Astrocyte of the spinal cord (primary cell): ENCODE data around the gene PPARD.

Experiments used
- DNase-seq: peaks from one replicate; pipeline ENCODE4 v3.0.0; 2011; ENCODE audit warnings: low read depth, low spot score
- H3K4me3 ChIP-seq: 2 replicates; pipeline ENCODE4 v1.5.1; 2011; ENCODE audit warnings: low read depth, mild to moderate bottlenecking, low read length, moderate library complexity
- CTCF ChIP-seq: IDR thresholded peaks from 2 replicates; pipeline ENCODE4 v1.5.1; 2012; ENCODE audit warnings: low read depth, mild to moderate bottlenecking, low read length, inconsistent platforms
- in situ Hi-C: cut with HindIII; loops from 2 replicates; pipeline ENCODE4 v1.10.0; 2017; ENCODE audit warnings: low sequenced_read_pairs

The PPARD gene

DNA sequence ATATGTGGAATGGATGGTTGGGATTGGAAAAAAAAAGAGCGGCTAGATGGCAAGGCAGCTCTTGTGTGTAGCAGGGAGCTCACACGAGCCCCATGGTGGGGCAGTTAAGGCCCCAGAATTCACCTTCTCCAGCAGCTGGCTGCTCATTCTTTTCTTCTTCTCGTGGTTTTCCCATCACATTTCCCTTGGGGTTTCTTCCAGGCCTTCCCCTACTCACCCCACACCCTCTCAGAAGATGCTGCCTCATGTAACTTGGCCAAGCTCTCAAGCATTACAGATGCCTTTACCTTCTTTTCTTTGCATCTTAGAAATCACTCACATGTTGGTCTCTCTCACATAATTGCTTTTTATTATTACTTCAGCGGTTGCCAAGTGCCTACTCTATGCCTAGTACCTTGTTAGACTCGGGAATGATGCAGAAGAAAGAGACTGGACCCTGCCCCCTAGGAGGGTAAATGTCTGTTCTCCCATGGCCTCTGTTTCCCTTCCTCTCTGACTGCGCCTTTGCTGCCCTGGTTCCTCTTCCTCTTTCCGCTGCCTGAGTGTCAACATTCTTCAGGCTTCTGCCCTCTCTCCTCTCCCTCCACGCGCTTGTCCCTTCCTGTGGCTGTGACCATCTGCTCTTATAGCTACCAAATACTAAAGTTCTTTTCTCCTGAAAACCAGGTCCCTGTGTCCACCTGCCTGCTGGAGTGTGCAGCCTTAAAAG is 28.6 kb downstream of the PPARD start:
- no peak overlapping the region for H3K4me3 ChIP-seq
- DNase-seq = no peak
- no peak for TF ChIP-seq CTCF
- in situ Hi-C loops = no loop called here

GRCh38 chr6:35371494-35372262 is 29.3 kb downstream of the PPARD start:
- H3K4me3 ChIP-seq = no peak overlapping the region
- no peak for TF ChIP-seq CTCF
- DNase-seq = no peak
- in situ Hi-C loops = no loop called here

- no peak for TF ChIP-seq CTCF
- no peak for DNase-seq
- in situ Hi-C loops = no loop called here
- H3K4me3 ChIP-seq = no peak overlapping the region
These were observed 30.3 kb downstream of the PPARD start for GRCh38 chr6:35372633-35373032.

GRCh38 chr6:35376281-35376680 is 33.9 kb downstream of the PPARD start:
- in situ Hi-C loops = no loop called here
- no peak for TF ChIP-seq CTCF
- DNase-seq = no peak
- H3K4me3 ChIP-seq = no peak overlapping the region

GRCh38 chr6:35377002-35377401 is 34.6 kb downstream of the PPARD start:
- in situ Hi-C loops = no loop called here
- no peak for TF ChIP-seq CTCF
- no peak overlapping the region for H3K4me3 ChIP-seq
- no peak for DNase-seq

GRCh38 chr6:35378261-35378660 is 35.9 kb downstream of the PPARD start:
- TF ChIP-seq CTCF = no peak
- no peak overlapping the region for H3K4me3 ChIP-seq
- no peak for DNase-seq
- in situ Hi-C loops = no loop called here
